Suppressor macrophage (primary cell): Measurements from ENCODE around the gene EPHA10.
"Not testable (repeated sequence)": the region's sequence is repeated elsewhere in the genome, so short reads cannot be mapped to it uniquely, and the experiment has no call there.

Source experiments
- DNase-seq, 4 experiments: peaks; one replicate each; pipeline ENCODE4 v3.0.0-alpha.2; 2020 to 2022

The EPHA10 gene

DNA sequence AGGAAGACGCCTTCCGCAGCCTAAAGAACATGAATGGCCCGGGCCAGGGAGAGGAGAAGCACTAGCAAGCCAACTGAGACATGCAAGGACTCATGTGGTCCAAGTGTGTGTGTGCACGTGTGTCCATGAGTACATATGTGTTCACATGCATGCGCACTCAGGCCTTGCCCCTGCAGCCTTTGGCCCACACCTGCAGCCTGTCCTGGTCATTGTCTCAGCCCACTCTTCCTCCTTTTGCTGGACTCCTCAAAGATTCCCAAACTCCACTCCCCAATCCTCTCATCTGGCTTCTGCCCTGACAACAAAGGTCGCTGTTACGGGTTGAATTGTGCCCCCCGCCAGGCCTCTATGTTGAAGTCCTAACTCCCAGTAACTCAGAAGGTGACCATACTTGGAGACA is 50.7 kb downstream of the EPHA10 start:
- no peak for DNase-seq

DNA sequence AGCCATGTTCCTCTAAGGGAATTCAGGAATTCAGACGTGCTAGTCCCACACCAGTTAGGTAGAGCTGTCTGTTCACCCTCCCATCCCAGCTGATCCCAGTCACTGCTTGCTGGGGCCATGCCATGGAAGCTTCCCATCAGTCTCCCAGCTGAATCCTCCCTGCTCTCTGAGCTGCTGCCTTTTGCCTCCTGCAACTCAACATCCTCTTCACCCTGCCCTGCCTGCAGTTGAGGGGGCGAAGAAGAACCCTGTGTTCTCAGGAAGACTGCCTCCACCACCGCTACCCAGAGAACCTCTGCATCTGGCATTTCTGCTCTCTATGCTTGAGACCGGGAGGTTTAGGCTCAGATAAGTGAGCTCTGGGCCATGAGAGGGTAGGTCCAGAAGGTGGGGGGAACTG is 56.4 kb downstream of the EPHA10 start:
- DNase-seq: no peak

DNA sequence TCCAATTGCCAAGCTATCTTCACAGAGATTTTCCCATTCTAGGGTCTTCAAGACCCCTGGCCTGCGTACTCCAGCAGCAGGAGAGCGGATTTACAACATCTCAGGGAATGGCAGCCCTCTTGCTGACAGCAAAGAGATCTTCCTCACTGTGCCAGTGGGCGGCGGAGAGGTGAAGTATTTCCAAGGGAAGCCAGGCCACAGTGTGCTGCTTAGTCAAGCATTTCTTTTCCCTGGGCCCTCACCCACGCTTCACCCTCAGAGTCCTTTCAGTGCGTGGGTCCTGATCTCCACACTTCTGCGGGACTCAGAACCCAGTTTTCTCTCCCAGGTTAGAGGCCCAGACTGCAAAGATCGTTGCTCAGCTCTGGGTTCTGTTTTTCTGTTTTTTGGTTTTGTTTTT is 59.5 kb downstream of the EPHA10 start:
- no peak for DNase-seq

DNA sequence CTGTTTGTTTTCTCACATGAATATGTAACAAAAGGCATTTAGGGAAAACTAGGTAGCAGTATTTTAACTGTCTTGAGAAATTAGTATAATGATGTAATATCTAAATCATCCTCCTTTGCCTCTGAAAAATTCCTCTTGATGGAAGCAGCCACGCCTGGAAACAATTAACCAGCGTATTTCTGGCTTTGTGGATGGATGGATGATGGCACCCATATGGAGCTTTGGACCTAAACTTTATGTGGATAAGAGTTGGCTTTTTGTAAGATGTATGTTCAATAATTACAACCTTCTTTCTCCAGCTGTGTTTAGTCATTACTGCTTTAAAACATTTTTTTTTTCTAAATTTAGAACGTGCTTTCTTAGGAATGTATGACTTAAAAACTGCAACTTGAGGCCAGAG is 60.0 kb downstream of the EPHA10 start:
- DNase-seq: no peak

DNA sequence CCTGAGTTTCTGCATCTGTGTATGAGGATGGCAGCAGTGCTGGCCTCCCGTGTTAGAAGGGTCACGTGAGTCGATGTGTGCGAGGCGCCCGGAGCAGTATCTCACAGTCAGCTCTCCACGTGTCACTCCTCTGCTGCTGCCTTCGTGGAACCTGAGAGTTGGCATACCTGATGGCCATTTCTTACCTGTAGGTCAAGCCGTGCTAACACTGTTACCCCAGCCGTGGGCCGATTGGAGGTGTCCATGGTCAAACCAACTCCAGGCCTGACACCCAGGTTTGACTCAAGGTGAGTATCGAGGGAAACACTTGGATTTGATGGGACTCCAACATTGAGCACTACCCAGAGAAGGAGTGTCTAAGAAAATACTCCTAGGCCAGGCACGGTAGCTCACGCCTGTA is 61.9 kb downstream of the EPHA10 start:
- DNase-seq: no peak

DNA sequence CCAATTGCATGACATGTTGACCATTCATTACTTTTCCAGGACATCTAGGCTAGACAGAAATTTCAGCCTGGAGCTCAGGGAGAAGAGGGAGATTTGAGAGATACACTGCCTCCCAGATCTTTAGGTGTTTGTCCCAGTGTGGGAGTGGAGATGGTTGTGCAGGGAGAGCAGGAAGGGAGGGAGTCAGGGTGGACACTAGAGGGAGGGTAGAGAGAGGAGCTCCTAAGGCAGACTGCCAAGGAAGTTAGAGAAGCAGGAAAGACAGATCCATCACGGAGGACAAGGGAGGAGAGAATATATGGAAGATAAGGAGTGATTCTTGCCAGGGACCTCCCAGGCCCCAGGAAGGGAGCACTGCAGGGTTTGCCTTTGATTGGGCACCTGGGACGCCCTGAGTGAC is 63.9 kb downstream of the EPHA10 start:
- no peak for DNase-seq

DNA sequence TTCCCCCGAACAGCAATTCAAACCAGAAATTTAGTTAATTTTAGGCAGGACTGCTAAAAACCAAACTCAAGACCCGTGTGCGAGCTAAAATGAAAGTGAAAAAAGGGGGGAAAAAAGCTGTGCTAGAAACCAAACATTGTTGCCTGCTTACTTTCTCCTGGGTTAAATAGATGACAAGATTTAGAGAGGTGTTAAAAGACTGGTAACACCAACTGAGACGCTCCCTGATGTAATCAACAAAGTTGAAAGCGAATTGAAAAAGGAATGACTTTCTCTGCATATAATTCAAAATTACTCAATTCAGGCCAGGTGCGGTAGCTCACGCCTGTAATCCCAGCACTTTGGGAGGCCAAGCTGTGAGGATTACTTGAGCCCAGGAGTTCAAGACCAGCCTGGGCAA is 65.8 kb downstream of the EPHA10 start:
- no peak for DNase-seq

DNA sequence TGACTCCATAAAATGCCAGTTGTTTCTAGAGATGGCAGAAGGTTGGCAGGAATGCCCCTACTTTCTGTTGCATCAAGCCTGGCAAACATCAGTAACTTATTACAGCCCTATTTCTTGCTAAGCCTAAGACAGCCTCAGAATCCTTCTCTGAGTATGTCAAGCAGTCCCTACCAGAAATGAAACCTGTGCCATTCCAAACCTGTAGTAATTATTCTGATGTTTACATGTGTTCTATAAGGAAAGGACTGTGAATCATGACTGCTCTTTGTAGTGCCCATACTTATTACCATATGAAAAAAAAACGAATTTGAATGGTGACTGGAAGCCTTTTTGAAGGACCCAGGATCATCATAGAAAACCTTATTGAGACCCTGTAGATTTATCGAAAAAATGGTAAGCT is 67.2 kb downstream of the EPHA10 start:
- DNase-seq: no peak

DNA sequence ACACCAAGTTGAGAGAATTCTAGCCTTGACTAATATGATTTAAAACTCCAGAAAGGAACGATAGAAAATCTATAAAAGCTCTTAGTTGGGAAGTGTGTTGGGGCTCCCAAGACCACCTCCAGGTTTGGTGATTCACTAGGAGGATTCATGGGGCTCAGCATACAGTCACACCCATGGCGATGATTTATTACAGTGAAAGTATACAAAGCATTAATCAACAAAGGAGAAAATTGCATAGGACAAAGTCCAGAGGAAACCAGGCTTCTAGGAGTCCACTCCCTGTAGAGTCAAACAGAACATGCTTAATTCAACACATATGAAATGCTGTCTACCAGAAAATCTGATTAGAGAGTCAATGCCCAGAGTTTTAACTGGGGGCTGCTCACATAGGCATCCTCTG is 67.8 kb downstream of the EPHA10 start:
- no peak for DNase-seq

DNA sequence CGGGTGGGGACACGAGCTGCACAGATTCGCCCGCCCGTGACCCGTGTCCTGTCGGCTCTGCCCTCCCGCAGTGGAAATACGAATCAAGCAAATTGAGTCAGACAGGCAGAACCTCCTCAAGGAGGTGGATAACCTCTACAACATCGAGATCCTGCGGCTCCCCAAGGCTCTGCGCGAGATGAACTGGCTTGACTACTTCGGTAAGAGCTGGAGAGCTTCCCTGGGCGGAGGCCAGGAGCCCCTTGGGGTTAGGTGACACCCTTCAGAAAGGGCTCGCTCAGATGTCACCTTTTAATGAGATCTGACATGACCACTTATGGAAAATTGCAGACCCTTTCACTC is 72.1 kb downstream of the EPHA10 start:
- peak in 1 of 4 experiments; percentile 4 for DNase-seq

DNA sequence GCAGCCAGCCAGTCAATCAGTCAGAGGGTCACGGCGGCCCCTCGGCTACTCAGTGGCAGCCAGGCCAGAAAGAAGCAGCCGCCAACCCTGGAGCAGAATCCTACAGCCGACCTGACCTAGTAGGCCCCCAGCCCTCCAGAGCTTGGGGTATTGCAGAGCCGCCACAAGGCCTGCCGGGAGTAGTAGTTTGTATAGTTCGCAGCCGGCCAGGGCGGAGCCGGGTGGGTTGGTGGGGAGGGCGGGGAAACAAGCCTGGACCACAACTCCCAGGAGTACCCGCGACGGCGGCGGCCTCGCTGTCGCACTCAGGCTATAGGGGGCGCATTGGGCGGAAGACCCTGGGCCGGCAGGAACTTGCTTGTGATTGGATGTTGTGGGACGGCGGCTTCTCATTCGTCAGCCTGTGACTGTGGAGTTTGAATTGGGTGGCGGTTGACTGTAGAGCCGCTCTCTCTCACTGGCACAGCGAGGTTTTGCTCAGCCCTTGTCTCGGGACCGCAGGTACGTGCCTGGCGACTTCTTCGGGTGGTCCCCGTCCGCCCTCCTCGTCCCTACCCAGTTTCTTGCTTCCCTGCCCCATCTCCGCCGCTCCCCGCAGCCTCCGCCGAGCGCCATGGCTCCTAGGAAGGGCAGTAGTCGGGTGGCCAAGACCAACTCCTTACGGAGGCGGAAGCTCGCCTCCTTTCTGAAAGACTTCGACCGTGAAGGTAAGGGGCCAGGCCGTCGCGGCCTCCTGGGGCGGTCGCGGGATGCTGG is 72.7 kb downstream of the EPHA10 start, which contains the start of gene CDCA8:
Gene CDCA8, plus strand, starts transcription at position 439 of the 756 bp plus-strand sequence. Its CDS starts 175 bp downstream, at position 614.
- DNase-seq: peak; percentile 98 to 99 (median 98)

DNA sequence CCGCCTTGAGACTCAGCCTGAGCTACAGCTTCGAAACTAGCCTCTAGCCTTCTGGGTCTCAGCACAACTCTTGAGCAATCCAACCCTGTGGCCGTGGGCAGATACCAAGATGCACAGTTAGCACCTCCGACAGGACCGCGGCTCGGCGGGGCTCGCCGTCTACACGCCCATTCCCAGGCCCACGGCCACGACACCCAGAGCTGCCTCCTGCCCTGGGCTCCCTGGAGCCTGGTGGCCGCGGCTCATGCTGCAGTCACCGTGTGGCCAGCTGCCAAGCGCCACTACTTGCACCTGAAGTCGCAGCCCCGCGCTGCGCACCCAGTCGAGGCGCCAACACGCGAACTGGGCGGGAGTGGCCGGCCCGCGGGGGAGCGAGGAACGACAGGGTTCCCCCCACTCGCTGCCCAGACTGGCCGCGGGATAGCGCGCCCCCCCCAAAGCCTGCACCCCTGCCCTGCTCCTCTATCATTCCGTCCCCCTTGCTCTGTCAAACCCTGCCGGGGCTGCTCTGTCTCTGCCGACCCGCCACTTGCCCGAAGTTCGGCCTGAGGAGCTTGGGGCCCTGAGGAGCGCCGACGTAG is 73.3 kb downstream of the EPHA10 start:
- peak; percentile 23 to 54 (median 48) for DNase-seq

DNA sequence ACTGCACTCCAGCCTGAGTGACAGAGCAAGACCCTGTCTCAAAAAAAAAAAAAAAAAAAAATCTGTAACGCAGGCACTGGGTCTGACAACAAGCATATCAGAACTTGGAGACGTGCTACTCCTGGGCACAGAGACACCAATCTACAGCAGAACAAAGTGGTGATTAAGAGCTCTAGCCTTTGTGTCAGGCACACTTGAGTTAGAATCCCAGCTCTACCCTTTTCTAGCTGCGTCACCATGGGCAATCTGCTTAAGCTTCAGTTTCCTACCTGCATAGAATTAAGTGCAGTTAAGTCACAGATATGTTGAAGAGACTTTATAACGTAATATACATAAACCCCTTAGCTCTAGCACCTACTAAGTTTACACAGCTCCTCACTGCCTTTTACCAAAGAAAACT is 76.0 kb downstream of the EPHA10 start:
- no peak for DNase-seq

DNA sequence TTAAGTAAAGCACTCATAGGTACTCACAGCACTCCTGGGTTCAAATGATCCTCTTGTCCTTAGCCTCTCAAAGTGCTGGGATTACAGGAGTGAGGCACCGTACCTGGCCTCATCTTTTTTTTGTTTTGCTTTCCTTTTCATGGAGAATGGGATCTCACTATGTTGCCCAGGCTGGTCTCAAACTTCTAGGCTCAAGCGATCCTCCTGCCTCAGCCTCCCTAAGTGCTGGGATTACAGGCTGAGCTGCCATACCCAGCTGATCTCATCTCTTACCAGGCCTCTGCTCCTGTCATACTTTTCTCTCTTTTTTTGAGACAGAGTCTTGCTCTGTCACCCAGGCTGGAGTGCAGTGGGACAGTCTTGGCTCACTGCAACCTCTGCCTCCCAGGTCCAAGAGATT is 77.2 kb downstream of the EPHA10 start:
- DNase-seq: not testable (repeated sequence)

DNA sequence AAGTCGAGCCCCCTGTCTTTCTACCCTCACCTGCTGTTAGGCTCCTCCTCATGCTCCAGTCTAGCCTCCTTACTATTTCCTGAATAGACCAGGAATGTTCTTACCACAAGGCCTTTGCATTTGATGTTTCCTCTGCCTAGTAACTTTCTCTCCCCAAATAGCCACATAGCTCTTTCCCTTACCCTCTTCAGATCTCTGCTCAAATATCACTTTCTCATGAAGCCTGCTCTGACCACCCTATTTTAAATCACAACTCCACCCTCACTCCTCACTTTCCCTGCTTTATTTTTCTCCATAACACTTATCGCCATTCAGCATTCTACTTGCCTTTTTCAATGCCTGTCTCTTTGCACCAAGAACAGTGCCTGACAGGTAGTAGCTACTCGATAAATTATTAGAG is 79.2 kb downstream of the EPHA10 start:
- no peak for DNase-seq

DNA sequence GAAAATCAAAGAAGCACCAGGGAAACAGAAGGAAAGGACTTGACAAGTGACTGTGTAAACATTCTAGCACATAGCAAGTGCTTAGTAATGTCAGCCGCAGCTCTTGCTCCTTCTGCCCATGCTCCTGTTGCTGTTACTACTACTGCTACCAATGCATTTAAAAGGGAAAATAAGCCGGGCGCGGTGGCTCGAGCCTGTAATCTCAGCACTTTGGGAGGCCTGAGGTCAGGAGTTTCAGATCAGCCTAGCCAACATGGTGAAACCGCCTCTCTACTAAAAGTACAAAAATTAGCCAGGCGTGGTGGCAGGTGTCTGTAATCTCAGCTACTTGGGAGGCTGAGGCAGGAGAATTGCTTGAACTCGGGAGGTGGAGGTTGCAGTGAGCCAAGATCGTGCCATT is 80.7 kb downstream of the EPHA10 start:
- not testable (repeated sequence) for DNase-seq

DNA sequence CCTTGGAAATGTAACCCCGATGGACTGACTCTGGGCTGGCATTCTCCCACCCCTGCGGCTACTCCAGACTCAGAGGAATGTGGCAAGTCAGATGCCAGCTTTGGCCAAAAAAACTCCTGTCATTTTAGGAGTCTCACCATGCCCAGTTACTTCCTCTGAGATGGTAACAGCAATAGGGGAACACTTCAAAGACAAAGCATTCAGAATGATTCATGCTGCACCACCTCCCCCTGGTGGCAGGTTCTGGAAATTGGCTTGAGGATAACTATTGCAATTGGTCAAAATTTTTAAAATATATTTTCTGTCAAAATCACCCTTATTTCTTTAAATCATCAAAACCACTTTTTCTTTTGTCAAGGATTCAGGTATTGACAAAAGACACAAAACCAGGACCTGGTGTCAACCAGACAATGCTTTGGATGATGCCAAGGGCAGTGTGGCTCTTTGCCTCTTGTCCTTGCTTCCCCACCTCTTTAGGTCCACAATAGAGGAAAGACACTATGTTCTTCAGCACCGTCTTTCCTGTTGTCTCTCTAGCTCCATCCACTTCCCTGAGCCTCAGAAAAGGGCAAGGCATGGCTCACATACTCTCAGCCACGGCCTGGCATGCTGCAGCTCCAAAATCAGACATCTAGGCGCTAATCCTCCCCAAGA is 82.5 kb downstream of the EPHA10 start:
- peak; percentile 84 to 92 (median 89) for DNase-seq

DNA sequence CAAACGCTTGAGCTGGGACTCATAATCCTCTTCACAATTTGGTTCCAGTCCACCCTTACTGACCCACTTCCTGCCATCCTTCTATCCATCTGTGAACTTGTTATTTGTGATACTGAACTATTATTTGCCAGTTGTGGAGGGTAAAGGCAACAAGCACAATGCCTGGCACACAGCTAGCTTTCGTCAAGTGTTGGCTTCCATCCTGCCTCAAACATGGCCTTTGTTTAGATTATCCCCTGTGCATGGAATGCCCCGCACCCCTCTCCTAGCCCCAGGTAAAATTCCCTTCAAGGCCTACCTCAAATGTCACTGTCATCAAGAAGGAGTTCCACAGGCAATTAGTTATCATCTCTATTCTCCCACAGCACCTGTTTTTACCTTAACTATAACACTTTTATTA is 84.0 kb downstream of the EPHA10 start:
- no peak for DNase-seq

DNA sequence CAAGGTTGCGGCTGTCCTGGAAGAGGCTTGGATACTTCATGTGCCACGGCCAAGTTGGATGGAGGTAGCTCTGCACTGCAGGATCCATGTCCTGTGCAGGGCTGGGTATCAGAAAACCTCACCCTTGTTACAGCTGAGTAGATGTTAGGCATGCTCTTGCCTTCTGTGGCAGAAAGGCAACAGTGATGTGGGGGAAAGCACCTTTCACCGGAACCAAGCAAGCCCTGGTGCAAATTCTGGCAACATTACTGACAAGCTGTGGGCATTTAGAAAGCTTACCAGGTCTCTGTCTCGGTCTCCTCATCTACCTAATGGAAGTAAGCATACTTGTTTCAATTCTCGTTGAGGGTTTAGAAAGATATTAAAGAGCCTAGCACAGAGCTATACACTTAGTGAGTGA is 87.1 kb downstream of the EPHA10 start:
- DNase-seq: no peak

DNA sequence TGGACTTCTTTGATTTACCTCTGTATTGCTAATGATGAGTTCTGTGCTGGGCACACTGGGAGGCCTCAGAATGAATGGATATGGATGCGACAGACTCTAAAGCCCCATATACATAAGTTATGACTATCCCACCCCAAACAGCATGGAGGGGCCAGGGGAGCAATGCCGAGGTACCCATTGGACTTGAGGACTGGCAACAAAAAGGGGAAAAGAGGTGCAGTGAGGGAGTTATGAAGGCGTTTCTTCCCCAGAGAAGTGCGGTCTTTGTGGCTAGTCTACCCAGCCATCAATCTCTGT is 87.8 kb downstream of the EPHA10 start:
- DNase-seq: no peak

DNA sequence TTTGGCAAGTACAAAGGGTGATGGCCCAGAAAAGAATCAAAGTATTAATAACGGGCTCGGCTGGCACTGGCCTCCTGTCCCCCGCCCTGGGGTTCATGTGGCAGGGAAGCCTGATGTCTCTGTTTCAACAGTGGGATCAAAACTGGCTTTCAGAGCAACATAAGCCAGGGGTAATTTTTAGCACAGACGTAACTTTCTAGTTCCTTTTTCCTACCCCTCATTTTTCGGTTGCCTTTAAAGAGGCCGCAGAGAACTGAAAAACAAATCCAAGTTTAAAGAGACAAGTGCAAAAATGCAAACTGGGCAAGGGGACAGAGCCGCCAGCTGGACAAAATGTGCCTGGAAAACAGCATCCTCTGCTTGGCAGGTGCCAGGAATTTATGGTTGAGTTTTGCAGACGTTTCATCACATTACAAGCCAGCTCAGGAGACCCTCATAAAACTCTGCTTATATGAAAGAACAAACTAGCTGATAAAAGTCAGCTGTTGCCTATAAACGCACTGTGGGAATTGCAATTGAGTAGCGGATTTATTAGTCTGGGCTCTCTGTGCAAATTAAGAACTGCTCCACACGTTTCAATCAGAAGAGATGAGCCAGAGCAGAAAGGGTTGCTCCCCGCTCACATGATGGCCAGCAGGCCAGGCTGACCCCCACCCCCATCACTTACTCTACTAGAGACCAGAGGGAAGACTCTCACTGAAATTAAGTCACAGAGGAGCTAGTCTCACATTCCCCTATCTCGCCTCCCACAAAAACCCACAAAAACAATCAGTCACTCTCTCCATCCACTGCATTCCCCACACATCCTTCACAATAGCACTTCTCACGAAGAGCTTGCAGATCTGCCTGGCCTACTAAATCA is 88.4 kb downstream of the EPHA10 start:
- DNase-seq: peak in 3 of 4 experiments; percentile 14 to 43 (median 24)

DNA sequence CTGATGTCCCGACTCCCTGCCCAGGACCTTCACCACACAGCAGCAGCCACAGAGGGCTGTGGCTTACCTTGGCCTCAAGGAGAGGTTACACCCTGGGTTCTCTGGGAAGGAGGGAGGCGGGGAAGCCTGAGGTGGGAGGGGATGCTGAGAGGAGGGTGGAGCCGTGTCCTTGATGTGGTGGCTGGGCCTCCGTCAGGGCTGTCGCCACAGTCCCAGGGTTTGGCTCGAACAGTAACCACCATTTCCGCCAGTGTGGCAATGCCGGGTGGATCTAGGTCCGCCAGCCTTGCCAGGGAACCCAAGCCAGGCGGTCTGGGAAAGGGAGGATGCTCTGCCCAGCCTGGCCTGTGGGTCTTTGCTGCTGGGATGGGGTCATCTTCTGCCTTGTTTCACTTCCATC is 91.0 kb downstream of the EPHA10 start:
- no peak for DNase-seq

DNA sequence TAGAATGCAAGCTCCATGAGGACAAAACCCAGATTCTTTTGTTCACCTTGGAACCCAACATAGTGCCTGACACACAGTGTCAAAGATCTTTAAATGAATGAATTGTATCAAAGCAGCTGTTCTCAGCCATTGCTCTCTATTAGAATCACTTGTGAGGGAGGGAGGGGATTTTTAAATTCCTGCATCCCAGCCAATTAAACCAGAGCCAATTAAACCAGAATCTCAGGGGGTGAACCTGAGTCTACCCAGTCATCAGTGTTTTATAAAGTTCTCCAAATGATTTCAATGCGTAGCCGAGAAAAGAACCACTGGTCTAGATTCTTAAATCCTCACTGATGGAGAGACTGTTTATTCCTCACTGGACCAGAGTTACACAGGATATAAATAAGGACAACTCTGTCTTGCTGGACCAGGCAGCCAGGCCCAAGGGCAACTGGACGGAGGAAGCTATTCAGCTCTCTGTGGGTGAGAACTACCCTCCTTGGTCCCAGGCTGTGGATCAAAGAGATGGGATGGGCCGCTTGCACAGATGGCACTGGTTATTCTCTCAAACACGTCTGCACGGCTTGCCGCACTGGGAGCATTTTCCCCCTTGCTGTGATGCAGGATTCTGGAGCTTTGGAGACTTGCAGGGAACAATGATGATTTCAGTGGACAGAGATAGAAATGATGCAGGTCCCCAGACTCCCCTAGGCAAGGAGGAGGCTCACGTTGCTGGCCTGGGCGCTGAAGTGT is 92.6 kb downstream of the EPHA10 start:
- DNase-seq: no peak
